WERI-Rb-1 (cell line): ENCODE results near the gene NAGS.
"Not testable (repeated sequence)": the region's sequence is repeated elsewhere in the genome, so short reads cannot be mapped to it uniquely, and the experiment has no call there.

Experiments
- DNase-seq: peaks from one replicate; pipeline ENCODE4 v3.0.0-alpha.2; 2020
- H3K27ac ChIP-seq: fragments of 250-450 bp; sonication (Bioruptor Pico); 2 replicates; pipeline ENCODE4 v1.5.1; 2020; ENCODE audit warnings: mild to moderate bottlenecking, moderate library complexity
- H3K27me3 ChIP-seq: fragments of 250-450 bp; sonication (Bioruptor Pico); 2 replicates; pipeline ENCODE4 v1.5.1; 2021; ENCODE audit warnings: mild to moderate bottlenecking, low read depth, moderate library complexity; ENCODE audit not compliant: insufficient read depth, severe bottlenecking
- H3K36me3 ChIP-seq: fragments of 250-450 bp; sonication (Bioruptor Pico); 2 replicates; pipeline ENCODE4 v1.5.1; 2020; ENCODE audit warnings: mild to moderate bottlenecking, moderate library complexity
- H3K4me3 ChIP-seq: 2 replicates; pipeline ENCODE4 v1.5.1; 2011; ENCODE audit warnings: low read depth, mild to moderate bottlenecking, control low read depth, low read length
- H3K9me3 ChIP-seq: fragments of 250-450 bp; sonication (Bioruptor Pico); 2 replicates; pipeline ENCODE4 v1.5.1; 2021; ENCODE audit warnings: mild to moderate bottlenecking, moderate library complexity; ENCODE audit not compliant: severe bottlenecking
- TF ChIP-seq, protein P1 (sequence below): IDR thresholded peaks from 2 replicates; pipeline ENCODE4 v1.5.1; 2011; ENCODE audit warnings: low read depth, mild to moderate bottlenecking, control low read depth, inconsistent platforms, low read length

Gene NAGS

DNA sequence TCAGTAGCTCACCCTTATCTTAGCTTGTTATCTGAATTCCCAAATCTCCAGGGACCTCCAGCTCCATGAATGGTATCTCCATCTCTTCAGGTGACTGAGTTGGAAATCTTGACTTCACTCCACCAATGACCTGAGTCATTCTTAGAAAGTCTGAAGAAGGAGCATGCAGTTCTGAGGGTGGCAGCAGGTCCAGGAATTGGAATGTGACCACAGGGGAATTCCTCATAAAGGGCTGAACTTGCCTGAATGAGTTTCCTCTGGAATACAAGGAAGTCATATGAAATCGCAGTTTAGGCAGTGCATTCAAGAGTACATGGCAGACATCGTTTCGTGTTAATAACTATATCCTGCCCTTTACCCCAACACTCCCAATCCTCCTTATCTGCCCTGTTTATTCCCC is 38.1 kb upstream of the NAGS start:
- Histone ChIP-seq H3K4me3 (no peak overlapping the region), H3K27ac (no peak overlapping the region), H3K27me3 (no peaks in the 10 kb centered on the region), H3K36me3 (no peaks in the 10 kb centered on the region), H3K9me3 (peaks cover 2% of the 10 kb centered on the region)
- DNase-seq = no peak
- TF ChIP-seq, protein P1, sequence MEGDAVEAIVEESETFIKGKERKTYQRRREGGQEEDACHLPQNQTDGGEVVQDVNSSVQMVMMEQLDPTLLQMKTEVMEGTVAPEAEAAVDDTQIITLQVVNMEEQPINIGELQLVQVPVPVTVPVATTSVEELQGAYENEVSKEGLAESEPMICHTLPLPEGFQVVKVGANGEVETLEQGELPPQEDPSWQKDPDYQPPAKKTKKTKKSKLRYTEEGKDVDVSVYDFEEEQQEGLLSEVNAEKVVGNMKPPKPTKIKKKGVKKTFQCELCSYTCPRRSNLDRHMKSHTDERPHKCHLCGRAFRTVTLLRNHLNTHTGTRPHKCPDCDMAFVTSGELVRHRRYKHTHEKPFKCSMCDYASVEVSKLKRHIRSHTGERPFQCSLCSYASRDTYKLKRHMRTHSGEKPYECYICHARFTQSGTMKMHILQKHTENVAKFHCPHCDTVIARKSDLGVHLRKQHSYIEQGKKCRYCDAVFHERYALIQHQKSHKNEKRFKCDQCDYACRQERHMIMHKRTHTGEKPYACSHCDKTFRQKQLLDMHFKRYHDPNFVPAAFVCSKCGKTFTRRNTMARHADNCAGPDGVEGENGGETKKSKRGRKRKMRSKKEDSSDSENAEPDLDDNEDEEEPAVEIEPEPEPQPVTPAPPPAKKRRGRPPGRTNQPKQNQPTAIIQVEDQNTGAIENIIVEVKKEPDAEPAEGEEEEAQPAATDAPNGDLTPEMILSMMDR = no peak

DNA sequence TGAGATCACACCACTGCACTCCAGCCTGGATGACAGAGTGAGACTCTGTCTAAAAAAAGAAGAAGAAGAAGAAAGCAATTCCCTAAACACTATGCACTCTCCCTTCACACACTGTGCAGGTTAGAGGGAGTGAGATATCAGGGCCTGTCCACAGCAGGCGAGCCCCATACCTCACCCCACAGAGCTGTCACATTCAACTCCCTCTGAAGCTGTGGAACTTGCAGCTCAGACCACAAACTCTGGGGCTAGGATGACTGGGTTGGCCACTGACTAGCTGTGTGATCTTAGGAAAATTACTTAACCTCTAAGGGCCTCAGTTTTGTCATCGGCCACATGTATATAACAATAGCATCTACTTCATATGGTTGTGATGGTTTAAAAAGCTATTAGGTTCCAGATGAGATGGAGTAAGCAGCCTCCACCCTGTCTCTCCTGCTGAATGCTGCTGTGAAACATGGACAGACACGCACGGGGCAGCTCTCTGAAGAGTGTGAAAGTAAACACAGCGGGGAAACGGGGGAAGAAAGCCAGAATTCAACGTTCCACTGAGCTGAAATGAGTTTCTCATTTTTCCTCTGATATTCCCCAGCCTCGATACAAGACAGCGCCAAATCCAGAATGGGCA is 37.1 kb upstream of the NAGS start:
- Histone ChIP-seq H3K27ac (no peak overlapping the region), H3K9me3 (peaks cover 2% of the 10 kb centered on the region), H3K27me3 (no peaks in the 10 kb centered on the region), H3K4me3 (no peak overlapping the region), H3K36me3 (no peaks in the 10 kb centered on the region)
- TF ChIP-seq, protein P1 = no peak
- no peak for DNase-seq

DNA sequence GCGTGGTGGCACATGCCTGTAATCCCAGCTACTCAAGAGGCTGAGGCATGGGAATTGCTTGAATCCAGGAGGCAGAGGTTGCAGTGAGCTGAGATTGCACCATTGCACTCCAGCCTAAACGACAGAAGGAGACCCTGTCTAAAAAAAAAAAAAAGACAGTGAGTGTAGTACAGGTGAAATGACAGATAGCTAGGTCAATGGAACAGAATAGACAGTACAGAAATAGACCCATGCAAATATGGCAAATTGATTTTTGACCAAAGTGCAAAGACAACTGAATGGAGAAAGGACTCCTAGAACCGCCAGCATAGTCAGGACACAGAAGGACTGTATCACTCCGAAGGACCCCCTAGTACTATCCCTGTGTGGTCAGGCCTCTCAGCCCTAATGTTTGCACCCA is 34.1 kb upstream of the NAGS start:
- Histone ChIP-seq H3K27me3 (no peaks in the 10 kb centered on the region), H3K4me3 (no peak overlapping the region), H3K27ac (no peak overlapping the region), H3K36me3 (no peaks in the 10 kb centered on the region), H3K9me3 (peaks cover 2% of the 10 kb centered on the region)
- DNase-seq = no peak
- TF ChIP-seq, protein P1 = no peak

DNA sequence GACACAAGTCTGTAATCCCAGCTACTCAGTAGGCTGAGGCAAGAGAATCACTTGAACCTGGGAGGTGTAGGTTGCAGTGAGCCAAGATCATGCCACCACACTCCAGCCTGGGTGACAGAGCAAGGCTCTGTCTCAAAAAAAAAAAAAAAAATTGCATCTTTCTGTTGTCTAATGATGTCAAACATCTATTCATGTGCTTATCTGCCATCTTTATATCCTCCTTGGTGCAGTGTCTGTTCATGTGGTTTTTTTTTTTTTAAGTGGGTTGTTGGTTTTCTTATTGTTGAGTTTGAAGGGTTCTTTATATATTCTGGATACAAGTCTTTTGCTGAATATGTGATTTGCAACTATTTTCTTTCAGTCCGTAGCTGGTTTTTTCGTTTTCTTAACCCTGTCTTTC is 33.0 kb upstream of the NAGS start:
- H3K27me3 ChIP-seq, DNase-seq, H3K27ac ChIP-seq, H3K4me3 ChIP-seq, H3K36me3 ChIP-seq, H3K9me3 ChIP-seq: not testable (repeated sequence)

DNA sequence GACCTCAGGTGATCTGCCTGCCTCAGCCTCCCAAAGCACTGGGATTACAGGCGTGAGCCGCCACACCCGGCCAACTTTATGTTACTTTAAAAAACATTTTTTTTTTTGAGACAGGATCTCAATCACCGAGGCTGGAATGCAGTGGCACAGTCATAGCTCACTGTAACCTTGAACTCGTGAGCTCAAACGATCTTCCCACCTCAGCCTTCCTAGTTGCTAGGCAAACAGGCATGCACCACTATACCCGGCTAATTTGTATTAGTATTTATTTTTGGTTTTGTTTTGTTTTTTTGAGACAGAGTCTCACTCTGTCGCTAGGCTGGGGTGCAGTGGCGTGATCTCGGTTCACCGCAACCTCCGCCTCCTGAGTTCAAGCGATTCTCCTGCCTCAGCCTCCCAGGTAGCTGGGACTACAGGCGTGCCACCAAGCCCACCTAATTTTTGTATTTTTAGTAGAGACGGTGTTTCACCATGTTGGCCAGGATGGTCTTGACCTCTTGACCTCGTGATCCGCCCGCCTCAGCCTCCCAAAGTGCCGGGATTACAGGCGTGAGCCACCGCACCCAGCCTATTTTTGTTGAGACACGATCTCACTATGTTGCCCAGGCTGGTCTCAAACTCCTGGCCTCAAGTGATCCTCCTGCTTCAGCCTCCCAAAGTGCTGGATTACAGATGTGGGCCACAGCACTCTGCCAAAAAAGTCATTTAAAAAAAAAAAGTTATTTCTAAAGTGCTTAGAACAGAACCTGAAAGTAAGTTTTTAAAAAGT is 31.8 kb upstream of the NAGS start:
- H3K4me3 ChIP-seq, H3K27me3 ChIP-seq, DNase-seq, H3K27ac ChIP-seq, H3K9me3 ChIP-seq, H3K36me3 ChIP-seq: not testable (repeated sequence)

DNA sequence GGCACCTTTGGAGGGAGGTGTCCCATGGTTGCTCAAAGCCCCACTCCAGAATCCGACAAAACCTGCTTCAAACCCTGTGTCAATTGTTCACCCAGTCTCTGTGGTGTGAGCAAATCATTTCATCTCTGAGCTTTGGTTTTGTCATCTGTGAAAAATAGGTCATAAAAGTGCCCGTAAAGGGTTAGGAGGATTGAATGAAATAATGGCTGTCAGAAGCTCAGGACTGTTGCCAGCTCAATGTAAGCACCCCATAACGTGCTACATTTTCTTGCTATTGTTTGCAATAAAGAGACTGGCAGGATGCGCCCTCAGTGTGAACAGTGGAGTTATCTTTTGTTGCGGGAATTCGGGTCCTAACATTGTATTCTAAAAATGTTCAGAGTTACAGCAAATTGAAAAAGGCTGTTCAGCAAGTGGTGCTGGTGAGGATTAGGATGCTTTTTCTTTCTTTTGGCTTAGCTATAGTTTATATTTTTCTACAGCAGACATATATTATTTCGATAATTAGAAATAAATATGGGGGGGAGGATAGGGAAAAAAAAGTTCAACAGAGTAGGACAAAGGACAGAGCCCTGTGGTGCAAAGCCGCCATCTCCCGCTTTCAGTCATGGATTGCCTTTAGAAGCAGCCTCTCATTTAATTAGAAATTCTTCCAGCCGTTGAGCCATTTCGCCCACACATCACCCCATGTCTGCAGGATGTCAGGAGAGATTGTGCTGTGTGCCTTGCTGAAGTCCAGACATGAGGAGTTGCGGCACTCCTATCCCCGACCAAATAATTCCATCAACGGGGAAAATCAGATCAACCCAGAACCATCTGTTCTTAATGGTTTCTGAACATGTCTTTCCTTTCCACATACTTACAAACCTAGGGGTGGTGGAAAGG is 29.8 kb upstream of the NAGS start:
- no peaks in the 10 kb centered on the region for H3K36me3 ChIP-seq
- no peaks in the 10 kb centered on the region for H3K27me3 ChIP-seq
- peak; percentile 35 for DNase-seq
- H3K27ac ChIP-seq = peak overlapping the region; percentile 4
- TF ChIP-seq, protein P1 = no peak
- H3K4me3 ChIP-seq = no peak overlapping the region
- no peaks in the 10 kb centered on the region for H3K9me3 ChIP-seq
